ENCODE measurements around the gene MPC2.
"Not testable (repeated sequence)": the region's sequence is repeated elsewhere in the genome, so short reads cannot be mapped to it uniquely, and the experiment has no call there.

MPC2 gene

GRCh38 chr1:167904652-167905130 lies 32.2 kb downstream of the MPC2 start:
- no peak for DNase-seq

- no peak for DNase-seq
Observed at GRCh38 chr1:167900907-167901306, 36.0 kb downstream of the MPC2 start.

- DNase-seq: no peak
Observed at GRCh38 chr1:167899253-167899681, 37.6 kb downstream of the MPC2 start.

GRCh38 chr1:167898578-167899222 lies 38.2 kb downstream of the MPC2 start:
- DNase-seq: no peak

GRCh38 chr1:167893798-167894197 lies 43.1 kb downstream of the MPC2 start:
- no peak for DNase-seq

GRCh38 chr1:167890400-167890799 lies 46.5 kb downstream of the MPC2 start:
- DNase-seq: no peak

- not testable (repeated sequence) for DNase-seq
Observed at GRCh38 chr1:167887187-167887586, 49.7 kb downstream of the MPC2 start.

- DNase-seq: no peak
Observed at GRCh38 chr1:167882376-167882775, 54.5 kb downstream of the MPC2 start.

- no peak for DNase-seq
Observed at GRCh38 chr1:167881786-167882185, 55.1 kb downstream of the MPC2 start.

GRCh38 chr1:167881069-167881468 lies 55.8 kb downstream of the MPC2 start:
- DNase-seq: no peak

GRCh38 chr1:167880580-167881021 lies 56.3 kb downstream of the MPC2 start:
- DNase-seq: no peak

GRCh38 chr1:167879508-167879907 lies 57.4 kb downstream of the MPC2 start:
- DNase-seq: no peak

GRCh38 chr1:167878372-167879160 lies 58.3 kb downstream of the MPC2 start:
- DNase-seq: no peak

GRCh38 chr1:167876597-167877175 lies 60.2 kb downstream of the MPC2 start:
- no peak for DNase-seq

GRCh38 chr1:167871331-167871730 lies 65.5 kb downstream of the MPC2 start:
- no peak for DNase-seq

- DNase-seq: not testable (repeated sequence)
Observed at GRCh38 chr1:167869157-167870001, 67.5 kb downstream of the MPC2 start.

- DNase-seq: not testable (repeated sequence)
Observed at GRCh38 chr1:167866739-167867414, 70.0 kb downstream of the MPC2 start.

Measured in activated naive CD4-positive, alpha-beta T cell (primary cell).